HG03039 (cell line): ENCODE results near the gene C19orf81.

Experiments used
- ATAC-seq: cut with Tn5 transposase; IDR thresholded peaks from one replicate; pipeline ENCODE4 v1.9.1; 2021; ENCODE audit warnings: mild to moderate bottlenecking, moderate library complexity; ENCODE audit not compliant: unreplicated experiment

Gene C19orf81

GRCh38 chr19:50658441-50659317 lies 9.4 kb downstream of the C19orf81 start:
- ATAC-seq = no peak

GRCh38 chr19:50659318-50660087 lies 10.3 kb downstream of the C19orf81 start:
- ATAC-seq = no peak

- no peak for ATAC-seq
These were observed 10.8 kb downstream of the C19orf81 start for GRCh38 chr19:50660088-50660366.

DNA sequence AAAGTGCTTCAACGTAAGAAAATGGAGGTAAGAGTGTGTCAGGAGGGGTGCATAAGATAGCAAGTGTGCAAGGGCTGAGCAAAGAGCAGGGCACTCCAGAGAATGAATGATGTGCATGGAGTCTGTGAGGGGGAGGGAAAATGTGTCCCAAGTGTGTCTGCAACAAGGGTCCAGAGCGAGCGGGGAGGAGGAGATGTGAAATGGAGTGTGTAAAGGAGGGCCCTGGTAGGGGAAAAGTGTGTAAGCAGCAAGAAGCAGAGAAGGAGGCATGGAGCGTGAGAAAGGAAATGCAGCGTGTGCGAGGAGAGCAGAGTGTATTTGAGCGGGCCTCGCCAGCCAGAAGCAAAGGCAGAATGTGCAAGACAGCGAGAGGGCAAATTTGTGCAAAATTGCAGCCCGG lies 11.8 kb downstream of the C19orf81 start:
- ATAC-seq = no peak

DNA sequence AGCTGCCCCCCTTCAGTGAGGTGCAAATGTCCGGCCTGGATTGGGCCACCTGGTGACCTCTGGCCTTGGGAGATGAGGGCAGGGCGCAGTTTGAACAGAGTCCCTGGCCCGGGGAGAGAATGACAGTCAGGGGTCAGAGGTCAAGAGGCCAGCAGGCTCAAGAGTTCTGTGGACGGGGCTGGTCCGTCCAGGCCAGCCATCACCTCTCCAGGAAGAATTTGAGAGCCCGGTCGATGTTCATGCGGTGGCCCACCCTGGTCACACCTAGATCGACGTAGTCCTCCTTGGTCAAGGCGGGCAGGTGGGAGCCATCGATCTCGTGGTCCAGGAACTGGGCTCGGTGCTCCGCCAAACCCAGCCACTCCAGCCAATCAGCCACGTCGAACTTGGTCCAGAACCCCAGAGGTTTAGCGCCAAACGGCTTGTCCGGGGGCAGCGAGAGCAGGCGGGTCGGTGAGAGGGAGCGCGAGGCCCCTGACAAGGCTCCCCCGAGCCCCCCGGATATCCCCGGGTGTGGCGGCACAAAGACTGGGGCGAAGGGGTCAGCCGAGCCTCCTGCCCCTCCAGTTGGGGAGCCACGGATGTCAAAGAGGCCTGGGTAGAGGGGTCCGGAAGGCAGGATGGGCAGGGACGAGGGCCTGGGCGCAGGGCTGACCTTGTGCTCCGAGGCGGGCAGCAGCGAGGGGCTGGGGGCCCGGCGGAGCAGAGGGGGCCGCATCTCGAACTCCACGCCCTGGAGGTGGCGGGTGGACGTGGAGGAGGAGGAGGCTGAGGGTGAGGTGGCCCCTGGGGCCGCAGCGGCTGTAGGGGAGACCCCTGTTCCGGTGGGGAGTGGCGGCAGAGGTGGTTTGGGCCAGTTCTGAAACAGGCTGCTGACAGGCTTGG lies 12.8 kb downstream of the C19orf81 start:
- ATAC-seq = no peak

DNA sequence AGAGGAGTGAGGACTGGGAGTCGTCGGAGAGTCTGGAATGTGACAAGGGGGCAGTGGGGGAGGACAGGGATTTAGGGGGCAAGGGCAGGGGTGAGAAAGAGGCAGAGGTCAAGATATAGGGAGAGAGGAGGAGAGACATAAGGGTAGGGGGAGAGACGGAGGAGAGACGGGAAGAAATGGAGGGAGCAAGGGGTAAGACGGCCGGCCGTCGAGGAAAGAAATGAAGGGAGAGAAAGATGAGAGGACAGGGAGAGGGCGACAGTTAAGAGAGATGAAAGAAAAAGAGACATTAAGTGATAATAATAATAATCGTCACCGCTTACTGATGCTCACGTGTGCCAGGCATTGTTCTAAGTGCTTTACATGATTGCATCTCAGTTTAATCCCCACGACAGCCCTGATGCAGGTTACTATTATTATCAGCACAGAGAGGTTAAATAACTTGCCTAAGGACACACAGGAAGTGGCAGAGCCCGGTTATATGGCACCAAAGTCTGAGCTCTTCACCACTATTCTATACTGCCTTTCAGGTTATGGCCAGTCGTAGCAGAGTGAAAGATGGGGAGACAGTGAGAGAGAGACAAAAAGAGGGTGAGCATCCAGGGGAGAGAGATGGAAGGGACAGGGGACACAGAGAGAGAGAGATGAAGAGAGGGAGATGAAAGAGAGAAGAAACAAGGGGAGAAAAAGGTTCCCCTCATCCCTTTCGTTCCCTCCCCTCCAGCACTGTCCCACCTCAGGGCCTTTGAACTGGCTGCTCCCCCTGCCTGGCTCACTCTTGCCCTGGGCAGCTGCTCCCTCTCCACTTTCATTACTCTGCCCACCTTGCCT lies 13.6 kb downstream of the C19orf81 start:
- ATAC-seq = no peak

DNA sequence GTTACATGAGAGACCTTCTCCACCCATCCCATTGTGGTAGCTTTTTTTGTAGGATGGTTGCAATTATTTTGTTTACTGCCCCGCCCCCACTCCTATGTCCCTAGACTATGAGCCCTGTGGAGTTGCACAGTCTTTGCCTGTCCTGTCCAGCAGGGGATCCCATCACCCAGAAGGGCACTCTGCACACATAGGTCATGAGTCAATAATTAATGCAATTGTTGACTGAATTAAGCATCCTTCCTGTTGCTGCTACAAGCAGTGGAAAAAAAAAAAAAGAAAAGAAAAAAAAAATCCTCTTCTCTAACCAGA lies 14.2 kb downstream of the C19orf81 start:
- ATAC-seq = no peak

DNA sequence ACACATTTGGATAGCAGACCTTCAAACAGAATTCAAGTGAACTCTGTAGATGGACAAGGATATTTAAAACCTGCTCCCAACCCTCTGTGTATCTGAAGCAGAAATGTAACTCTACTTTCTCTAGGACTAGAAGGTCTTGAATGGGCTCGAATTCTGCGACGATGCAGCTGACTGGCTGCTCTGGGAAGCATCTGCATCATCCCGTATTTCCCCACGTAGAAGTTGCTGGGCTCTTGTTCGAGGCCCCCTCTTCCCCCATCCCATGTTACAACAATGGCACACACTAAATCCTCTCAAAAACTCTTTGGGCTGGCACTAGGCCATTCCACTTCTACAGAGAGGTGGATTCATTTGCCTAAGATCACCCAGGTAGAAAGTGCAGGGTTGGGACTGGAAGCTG lies 15.0 kb downstream of the C19orf81 start:
- ATAC-seq = no peak

- ATAC-seq = no peak
These were observed 17.3 kb downstream of the C19orf81 start for GRCh38 chr19:50666346-50667176.

GRCh38 chr19:50667177-50667758 lies 18.0 kb downstream of the C19orf81 start:
- ATAC-seq = no peak

- ATAC-seq = no peak
These were observed 18.6 kb downstream of the C19orf81 start for GRCh38 chr19:50667759-50668231.

- no peak for ATAC-seq
These were observed 19.2 kb downstream of the C19orf81 start for GRCh38 chr19:50668416-50668815.

DNA sequence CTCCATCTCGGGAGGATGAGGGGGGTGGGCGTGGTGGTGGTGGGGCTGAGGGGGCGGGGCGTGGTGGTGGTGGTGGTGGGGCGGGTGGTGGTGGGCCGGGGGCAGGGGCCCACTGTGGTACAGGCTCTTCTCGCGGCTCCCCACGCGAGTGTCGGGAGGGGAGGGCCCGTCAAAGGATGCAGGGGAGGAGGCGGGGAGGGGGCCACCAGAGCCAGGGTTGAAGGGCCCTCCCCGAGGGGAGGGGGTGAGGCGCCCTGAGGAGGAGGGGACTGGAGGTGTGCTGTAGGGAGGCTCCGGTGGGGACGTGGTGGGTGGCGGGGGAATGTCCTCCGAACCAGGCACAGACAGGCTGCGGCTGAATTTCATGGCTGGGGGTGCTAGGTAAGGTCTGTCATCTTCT lies 19.6 kb downstream of the C19orf81 start:
- no peak for ATAC-seq

GRCh38 chr19:50669302-50670101 lies 20.3 kb downstream of the C19orf81 start:
- no peak for ATAC-seq

- ATAC-seq = no peak
These were observed 20.8 kb downstream of the C19orf81 start for GRCh38 chr19:50670102-50670380.

DNA sequence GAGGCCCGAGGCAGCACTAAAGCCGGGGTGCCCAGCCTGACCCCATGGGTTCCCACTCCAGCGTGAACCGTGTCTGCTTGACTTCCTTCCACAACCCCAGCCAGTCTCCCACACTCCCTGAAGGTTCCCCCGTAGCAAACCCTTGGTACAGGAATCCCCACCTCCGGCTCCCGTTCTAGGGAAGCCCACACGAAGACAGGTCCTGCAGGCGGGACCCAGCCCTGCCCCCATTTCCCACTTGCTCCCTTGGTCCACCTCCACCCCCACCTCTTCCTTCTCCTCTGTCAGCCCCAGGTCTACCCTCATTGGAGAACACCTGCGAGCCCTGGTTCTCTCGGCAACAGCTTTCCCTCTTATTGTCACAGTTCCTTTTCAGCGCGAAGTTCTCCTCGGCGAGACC lies 23.9 kb downstream of the C19orf81 start:
- ATAC-seq = no peak

- no peak for ATAC-seq
These were observed 27.5 kb downstream of the C19orf81 start for GRCh38 chr19:50676625-50677197.

GRCh38 chr19:50677636-50678035 lies 28.4 kb downstream of the C19orf81 start:
- no peak for ATAC-seq
